ENCODE measurements around the gene POFUT2.

DNA sequence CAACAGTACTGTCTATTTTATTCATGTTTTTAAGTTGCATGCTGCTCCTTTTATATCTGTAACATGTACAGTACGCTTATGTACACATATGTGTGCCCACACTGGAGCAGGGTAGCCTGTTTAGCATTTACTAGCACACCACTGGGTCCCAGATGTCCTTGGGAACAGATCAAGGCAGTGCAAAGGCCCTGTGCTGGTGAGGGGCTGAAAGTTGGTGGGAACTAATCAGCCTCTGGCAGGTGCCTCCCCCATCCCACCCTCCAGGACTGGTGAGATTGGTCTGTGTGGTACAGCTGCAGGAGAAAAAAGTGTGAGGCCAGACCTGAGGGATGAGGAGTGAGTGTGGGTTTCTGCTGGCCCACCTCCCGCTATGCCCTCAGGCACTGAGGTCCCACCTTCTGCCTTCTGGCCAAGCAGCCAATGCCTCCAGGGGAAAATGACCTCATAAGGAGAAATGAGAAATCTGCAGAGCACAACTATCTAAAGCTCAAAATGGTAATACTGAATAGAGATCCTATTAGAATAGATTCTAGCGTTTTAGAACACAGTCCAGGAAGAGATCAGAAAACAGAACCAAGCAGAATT, 58.9 kb downstream of the POFUT2 start:
- TF ChIP-seq EZH2phosphoT487 (IDR thresholded peaks at IDR 0.05; ENCODE audit: borderline replicate concordance, low read length), result no peak
- TF ChIP-seq, protein P1, sequence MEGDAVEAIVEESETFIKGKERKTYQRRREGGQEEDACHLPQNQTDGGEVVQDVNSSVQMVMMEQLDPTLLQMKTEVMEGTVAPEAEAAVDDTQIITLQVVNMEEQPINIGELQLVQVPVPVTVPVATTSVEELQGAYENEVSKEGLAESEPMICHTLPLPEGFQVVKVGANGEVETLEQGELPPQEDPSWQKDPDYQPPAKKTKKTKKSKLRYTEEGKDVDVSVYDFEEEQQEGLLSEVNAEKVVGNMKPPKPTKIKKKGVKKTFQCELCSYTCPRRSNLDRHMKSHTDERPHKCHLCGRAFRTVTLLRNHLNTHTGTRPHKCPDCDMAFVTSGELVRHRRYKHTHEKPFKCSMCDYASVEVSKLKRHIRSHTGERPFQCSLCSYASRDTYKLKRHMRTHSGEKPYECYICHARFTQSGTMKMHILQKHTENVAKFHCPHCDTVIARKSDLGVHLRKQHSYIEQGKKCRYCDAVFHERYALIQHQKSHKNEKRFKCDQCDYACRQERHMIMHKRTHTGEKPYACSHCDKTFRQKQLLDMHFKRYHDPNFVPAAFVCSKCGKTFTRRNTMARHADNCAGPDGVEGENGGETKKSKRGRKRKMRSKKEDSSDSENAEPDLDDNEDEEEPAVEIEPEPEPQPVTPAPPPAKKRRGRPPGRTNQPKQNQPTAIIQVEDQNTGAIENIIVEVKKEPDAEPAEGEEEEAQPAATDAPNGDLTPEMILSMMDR (conservative IDR thresholded peaks at IDR 0.05; ENCODE audit: low read depth, low read length), result no peak

Data from PC-3 (cell line).